Activated CD8-positive, alpha-beta T cell treated with anti-CD3 and anti-CD28 coated beads, Interleukin-2, amount 10 ng/mL, durations not matched to agents 7 days and 5 days (primary cell): ENCODE data around the gene RAPGEF4. TPM values are rescaled to one million over a fixed set of nuclear protein-coding genes. Genes with fewer than 3 reads are reported as not detected.

ENCODE experiments used
- ATAC-seq: fragments of 150-1000 bp; cut with Tn5 transposase; one replicate; pipeline ENCODE4 v1.10.0; 2021; ENCODE audit warnings: moderate library complexity
- CTCF ChIA-PET: fragments of 350-600 bp; sonication (Branson Sonifier 250); formaldehyde crosslinking; loops from one replicate; lab custom pipeline; 2021; ENCODE audit warnings: antibody characterized with exemption; lab: Charles Lee
- POLR2A ChIA-PET: fragments of 350-600 bp; sonication (Branson Sonifier 250); formaldehyde crosslinking; loops from one replicate; lab custom pipeline; 2021; ENCODE audit warnings: antibody characterized with exemption; lab: Charles Lee
- DNase-seq: peaks from one replicate; pipeline ENCODE4 v3.0.0-alpha.2; 2020
- H3K27ac Mint-ChIP-seq: one replicate; pipeline ENCODE4 v1.8.0; 2021; ENCODE audit warnings: mild to moderate bottlenecking, mixed read lengths
- H3K27me3 Mint-ChIP-seq: one replicate; pipeline ENCODE4 v1.8.0; 2021; ENCODE audit warnings: low read depth, mixed read lengths
- H3K36me3 Mint-ChIP-seq: one replicate; pipeline ENCODE4 v1.8.0; 2021; ENCODE audit warnings: low read depth, mixed read lengths
- H3K4me1 Mint-ChIP-seq: one replicate; pipeline ENCODE4 v1.8.0; 2021; ENCODE audit warnings: low read depth, mixed read lengths
- H3K4me3 Mint-ChIP-seq: one replicate; pipeline ENCODE4 v1.8.0; 2021; ENCODE audit warnings: mild to moderate bottlenecking, mixed read lengths
- H3K9me3 Mint-ChIP-seq: one replicate; pipeline ENCODE4 v1.8.0; 2022; ENCODE audit warnings: mixed read lengths; ENCODE audit not compliant: insufficient read depth
- total RNA-seq, 2 experiments: library from RNA; stranded (reverse); gene quantifications; one replicate each; pipeline ENCODE4 v1.2.3, GENCODE V29; 2021

Gene RAPGEF4
- total RNA-seq, 2 experiments from 2014 or later = 0.63 to 0.97 TPM

- no peak overlapping the region for H3K4me3 Mint-ChIP-seq
- H3K9me3 Mint-ChIP-seq = no peaks in the 10 kb centered on the region
- ChIA-PET POLR2A (no interaction called here), CTCF (no interaction called here)
- peaks cover 5% of the 10 kb centered on the region for H3K27me3 Mint-ChIP-seq
- no peak overlapping the region for H3K27ac Mint-ChIP-seq
- H3K36me3 Mint-ChIP-seq = no peaks in the 10 kb centered on the region
- H3K4me1 Mint-ChIP-seq = no peaks in the 10 kb centered on the region
- DNase-seq = no peak
- no peak for ATAC-seq
Measured at GRCh38 chr2:172951554-172951953, 215.9 kb downstream of the RAPGEF4 start.

DNA sequence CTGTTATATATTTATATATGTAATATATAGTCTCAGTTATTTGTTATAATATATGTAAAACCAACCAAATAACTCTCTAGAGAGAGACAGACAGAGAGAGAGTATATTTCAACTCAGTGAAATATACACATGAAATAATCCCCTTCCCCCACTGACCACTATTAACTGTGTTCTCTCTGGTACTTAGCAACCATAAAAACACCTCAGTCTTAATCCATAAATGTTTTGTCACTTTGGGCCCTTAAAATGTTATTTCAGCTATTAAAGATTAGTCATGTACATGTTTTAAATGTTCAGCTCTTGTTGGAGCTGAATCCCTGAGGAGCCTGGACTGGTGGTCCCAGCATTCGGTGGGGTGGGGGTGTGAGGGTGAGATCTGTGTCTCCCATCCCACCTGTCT is 217.8 kb downstream of the RAPGEF4 start:
- H3K36me3 Mint-ChIP-seq = no peaks in the 10 kb centered on the region
- H3K9me3 Mint-ChIP-seq = no peaks in the 10 kb centered on the region
- no peak for ATAC-seq
- H3K27me3 Mint-ChIP-seq = peaks cover 5% of the 10 kb centered on the region
- H3K4me1 Mint-ChIP-seq = no peaks in the 10 kb centered on the region
- DNase-seq = no peak
- POLR2A ChIA-PET = no interaction called here
- no peak overlapping the region for H3K27ac Mint-ChIP-seq
- H3K4me3 Mint-ChIP-seq = no peak overlapping the region
- CTCF ChIA-PET = interaction anchor here (1.7 to 1.8 kb wide), 2 partner anchors 18 to 22 kb away, joined by 5 to 8 read pairs; no protein-coding TSS in a partner anchor

- ChIA-PET POLR2A (interaction anchor here (0.7 kb wide), 1 partner anchor 1246 kb away, joined by 4 read pairs; no protein-coding TSS in a partner anchor), CTCF (interaction anchor here (1.7 to 1.8 kb wide), 2 partner anchors 17 to 22 kb away, joined by 5 to 8 read pairs; no protein-coding TSS in a partner anchor)
- no peaks in the 10 kb centered on the region for H3K36me3 Mint-ChIP-seq
- H3K27me3 Mint-ChIP-seq = peaks cover 5% of the 10 kb centered on the region
- ATAC-seq (no peak), DNase-seq (no peak)
- no peaks in the 10 kb centered on the region for H3K4me1 Mint-ChIP-seq
- no peak overlapping the region for H3K27ac Mint-ChIP-seq
- no peaks in the 10 kb centered on the region for H3K9me3 Mint-ChIP-seq
- no peak overlapping the region for H3K4me3 Mint-ChIP-seq
Measured at GRCh38 chr2:172953970-172954852, 218.6 kb downstream of the RAPGEF4 start.

DNA sequence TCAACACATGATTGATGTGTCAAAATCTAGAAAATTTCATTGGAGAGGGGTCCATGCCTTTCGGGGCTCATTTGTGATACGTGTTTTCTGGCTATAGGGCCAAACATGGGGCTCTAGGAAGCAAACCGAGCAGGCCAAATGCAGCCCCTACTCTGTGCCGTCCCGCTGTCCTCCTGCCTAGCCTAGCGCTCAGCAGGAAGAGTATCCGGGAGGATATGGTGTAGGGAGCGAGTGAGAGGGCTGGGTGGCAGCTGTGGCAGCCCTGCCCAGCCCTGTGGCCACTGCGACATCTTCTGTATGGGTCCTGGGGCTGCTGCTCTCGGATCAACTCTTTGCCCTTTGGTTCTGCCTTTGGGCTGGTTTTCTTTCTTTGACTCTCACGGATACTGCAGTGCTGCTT is 219.9 kb downstream of the RAPGEF4 start:
- H3K4me1 Mint-ChIP-seq = no peaks in the 10 kb centered on the region
- POLR2A ChIA-PET = no interaction called here
- CTCF ChIA-PET = no interaction called here
- H3K27ac Mint-ChIP-seq = no peak overlapping the region
- DNase-seq (no peak), ATAC-seq (no peak)
- H3K27me3 Mint-ChIP-seq = peaks cover 5% of the 10 kb centered on the region
- no peaks in the 10 kb centered on the region for H3K36me3 Mint-ChIP-seq
- H3K4me3 Mint-ChIP-seq = no peak overlapping the region
- no peaks in the 10 kb centered on the region for H3K9me3 Mint-ChIP-seq

DNA sequence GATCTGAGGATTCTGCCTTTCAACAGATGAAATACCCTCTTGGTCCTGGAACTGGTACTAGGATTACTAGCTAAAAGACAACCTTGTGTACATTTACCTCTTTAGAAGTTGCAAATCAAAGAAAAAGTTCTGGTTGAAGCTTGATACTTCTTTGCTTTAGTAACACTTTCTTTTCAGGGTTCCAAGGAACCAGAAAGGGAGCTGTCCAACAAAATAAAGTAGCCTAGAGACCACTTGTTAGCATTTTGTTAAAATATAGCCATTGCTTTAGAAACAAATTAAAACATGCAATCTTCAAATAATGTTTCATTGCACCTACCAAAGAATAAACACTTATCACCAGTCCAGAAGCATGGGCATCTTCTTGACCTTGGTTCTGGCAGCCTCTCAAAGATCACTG is 222.1 kb downstream of the RAPGEF4 start:
- Mint-ChIP-seq H3K9me3 (no peaks in the 10 kb centered on the region), H3K4me1 (peaks cover 5% of the 10 kb centered on the region), H3K27me3 (no peaks in the 10 kb centered on the region), H3K27ac (no peak overlapping the region), H3K4me3 (no peak overlapping the region), H3K36me3 (no peaks in the 10 kb centered on the region)
- DNase-seq (no peak), ATAC-seq (no peak)
- ChIA-PET POLR2A (no interaction called here), CTCF (interaction anchor here (0.7 to 1.2 kb wide), 2 partner anchors 12 to 25 kb away, joined by 4 read pairs; no protein-coding TSS in a partner anchor)

GRCh38 chr2:172962082-172962481 is 226.4 kb downstream of the RAPGEF4 start:
- ChIA-PET POLR2A (no interaction called here), CTCF (interaction anchor here (1.1 kb wide), 1 partner anchor 9 kb away, joined by 5 read pairs; no protein-coding TSS in a partner anchor)
- H3K36me3 Mint-ChIP-seq = no peaks in the 10 kb centered on the region
- H3K4me3 Mint-ChIP-seq = no peak overlapping the region
- H3K4me1 Mint-ChIP-seq = peaks cover 10% of the 10 kb centered on the region
- no peak overlapping the region for H3K27ac Mint-ChIP-seq
- no peaks in the 10 kb centered on the region for H3K27me3 Mint-ChIP-seq
- ATAC-seq = no peak
- H3K9me3 Mint-ChIP-seq = no peaks in the 10 kb centered on the region
- no peak for DNase-seq

DNA sequence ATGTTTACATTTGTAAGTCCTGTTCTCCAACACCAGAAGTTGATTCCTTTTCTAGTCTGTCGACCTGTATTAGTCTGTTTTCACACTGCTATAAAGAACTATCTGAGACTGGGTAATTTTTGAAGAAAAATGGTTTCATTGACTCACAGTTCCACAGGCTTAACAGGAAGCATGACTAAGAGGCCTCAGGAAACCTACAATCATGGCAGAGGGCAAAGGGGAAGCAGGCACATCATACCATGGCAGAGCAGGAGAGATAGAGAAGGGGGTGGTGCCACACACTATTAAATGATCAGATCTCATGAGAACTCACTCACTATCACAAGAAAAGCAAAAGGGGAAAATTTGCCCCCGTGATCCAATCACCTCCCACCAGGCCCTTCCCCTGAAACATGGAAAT is 227.2 kb downstream of the RAPGEF4 start:
- CTCF ChIA-PET = no interaction called here
- Mint-ChIP-seq H3K9me3 (no peaks in the 10 kb centered on the region), H3K4me1 (peaks cover 10% of the 10 kb centered on the region), H3K36me3 (no peaks in the 10 kb centered on the region), H3K27ac (no peak overlapping the region), H3K27me3 (no peaks in the 10 kb centered on the region), H3K4me3 (no peak overlapping the region)
- DNase-seq (no peak), ATAC-seq (no peak)
- POLR2A ChIA-PET = no interaction called here

DNA sequence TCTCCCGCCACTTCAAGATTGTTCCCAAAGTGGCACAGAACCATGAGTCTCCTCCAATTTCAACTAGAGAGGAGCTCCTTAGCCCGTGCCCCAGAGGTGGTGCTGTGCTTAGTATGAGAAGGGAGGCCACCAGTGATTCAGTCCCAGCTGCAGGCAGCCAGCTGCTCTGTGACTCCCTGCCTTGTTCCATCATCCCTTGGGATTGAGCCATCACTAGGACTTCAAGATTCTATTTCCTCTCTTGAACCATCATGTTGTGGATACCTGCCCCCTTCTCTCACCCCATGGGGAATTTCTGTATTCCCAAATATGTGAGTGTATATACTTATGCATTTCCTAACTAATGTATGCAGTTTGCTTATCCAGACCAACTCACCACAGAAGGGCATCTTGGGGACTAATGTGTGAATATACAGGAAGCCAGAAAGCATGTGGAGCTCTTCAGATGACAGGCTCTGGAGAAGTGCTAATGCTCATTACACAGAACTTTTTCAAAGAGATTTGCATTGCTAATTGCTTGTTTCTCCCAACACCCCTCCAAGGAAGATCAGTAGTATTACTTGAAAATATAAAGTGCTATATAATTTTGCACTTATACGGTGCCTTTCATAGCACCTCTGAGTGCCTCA is 229.0 kb downstream of the RAPGEF4 start:
- peaks cover 10% of the 10 kb centered on the region for H3K4me1 Mint-ChIP-seq
- no peak overlapping the region for H3K27ac Mint-ChIP-seq

GRCh38 chr2:172965433-172966212 is 230.0 kb downstream of the RAPGEF4 start:
- no peaks in the 10 kb centered on the region for H3K9me3 Mint-ChIP-seq
- DNase-seq = no peak
- no peak for ATAC-seq
- H3K27ac Mint-ChIP-seq = no peak overlapping the region
- peaks cover 15% of the 10 kb centered on the region for H3K4me1 Mint-ChIP-seq
- H3K27me3 Mint-ChIP-seq = no peaks in the 10 kb centered on the region
- POLR2A ChIA-PET = no interaction called here
- CTCF ChIA-PET = interaction anchor here (1.2 kb wide), 1 partner anchor 34 kb away, joined by 5 read pairs; no protein-coding TSS in a partner anchor
- H3K4me3 Mint-ChIP-seq = no peak overlapping the region
- no peaks in the 10 kb centered on the region for H3K36me3 Mint-ChIP-seq

More for the DNA sequence above, 229.0 kb downstream of the RAPGEF4 start:
- no peak for DNase-seq
- Mint-ChIP-seq H3K4me3 (no peak overlapping the region), H3K9me3 (no peaks in the 10 kb centered on the region), H3K27me3 (no peaks in the 10 kb centered on the region), H3K36me3 (no peaks in the 10 kb centered on the region)
- CTCF ChIA-PET = interaction anchor here (0.6 to 1.2 kb wide), 2 partner anchors 20 to 33 kb away, joined by 4 to 5 read pairs; no protein-coding TSS in a partner anchor
- POLR2A ChIA-PET = no interaction called here
- no peak for ATAC-seq

- H3K36me3 Mint-ChIP-seq = no peaks in the 10 kb centered on the region
- no peaks in the 10 kb centered on the region for H3K9me3 Mint-ChIP-seq
- peaks cover 19% of the 10 kb centered on the region for H3K4me1 Mint-ChIP-seq
- H3K27me3 Mint-ChIP-seq = no peaks in the 10 kb centered on the region
- H3K27ac Mint-ChIP-seq = no peak overlapping the region
- DNase-seq (no peak), ATAC-seq (no peak)
- H3K4me3 Mint-ChIP-seq = no peak overlapping the region
- CTCF ChIA-PET = interaction anchor here (1.3 kb wide), 1 partner anchor 9 kb away, joined by 4 read pairs; no protein-coding TSS in a partner anchor
- POLR2A ChIA-PET = no interaction called here
Measured at GRCh38 chr2:172967036-172967982, 231.7 kb downstream of the RAPGEF4 start.
